Right kidney (tissue), 1 donor: ENCODE measurements around the gene UST.
"Not testable (repeated sequence)": the region's sequence is repeated elsewhere in the genome, so short reads cannot be mapped to it uniquely, and the experiment has no call there.

Experiments
- DNase-seq: peaks from one replicate; pipeline ENCODE4 v3.0.0-alpha.2; 2016

Gene UST

GRCh38 chr6:149090937-149091336 lies 344.1 kb downstream of the UST start:
- no peak for DNase-seq

DNA sequence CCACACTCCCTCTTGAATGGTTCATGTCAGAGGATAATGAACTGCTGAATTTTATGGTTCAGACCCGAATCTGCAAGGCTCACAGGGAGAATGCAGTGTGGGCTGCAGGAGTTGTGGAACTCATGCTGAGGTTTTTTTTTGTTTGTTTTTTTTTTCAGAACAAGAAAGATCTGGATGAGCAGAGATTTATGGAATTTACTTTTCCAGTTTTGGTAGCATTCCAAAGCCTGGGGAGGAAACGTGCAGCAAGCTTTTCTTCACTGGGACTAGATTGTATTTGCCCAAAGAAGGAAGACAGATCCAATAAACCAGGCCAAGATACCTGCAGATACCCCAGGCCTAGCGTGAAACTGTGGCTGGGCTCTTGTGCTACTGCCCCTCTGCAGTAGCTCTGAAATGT lies 346.8 kb downstream of the UST start:
- no peak for DNase-seq

DNA sequence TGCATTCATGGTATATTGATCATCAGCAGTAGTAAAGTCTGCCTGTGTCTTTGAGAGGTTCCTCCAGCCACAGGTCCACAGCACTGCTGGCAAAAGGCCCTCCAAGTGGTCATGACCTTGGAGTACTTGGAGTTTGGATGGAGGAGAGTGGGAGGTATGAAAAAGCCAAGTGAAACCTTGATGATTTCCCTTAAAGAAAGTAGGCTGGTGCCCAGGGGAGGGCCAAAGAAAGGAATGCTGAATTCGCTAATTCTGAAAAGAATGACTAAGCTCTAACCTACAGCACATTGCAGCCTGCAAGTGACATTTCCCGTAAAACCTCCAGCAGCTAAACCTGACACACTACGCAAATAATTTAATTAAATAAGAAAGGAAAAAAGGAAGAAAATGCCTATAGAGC lies 347.3 kb downstream of the UST start:
- no peak for DNase-seq

- DNase-seq = no peak
Measured at GRCh38 chr6:149094934-149095351, 348.1 kb downstream of the UST start.

DNA sequence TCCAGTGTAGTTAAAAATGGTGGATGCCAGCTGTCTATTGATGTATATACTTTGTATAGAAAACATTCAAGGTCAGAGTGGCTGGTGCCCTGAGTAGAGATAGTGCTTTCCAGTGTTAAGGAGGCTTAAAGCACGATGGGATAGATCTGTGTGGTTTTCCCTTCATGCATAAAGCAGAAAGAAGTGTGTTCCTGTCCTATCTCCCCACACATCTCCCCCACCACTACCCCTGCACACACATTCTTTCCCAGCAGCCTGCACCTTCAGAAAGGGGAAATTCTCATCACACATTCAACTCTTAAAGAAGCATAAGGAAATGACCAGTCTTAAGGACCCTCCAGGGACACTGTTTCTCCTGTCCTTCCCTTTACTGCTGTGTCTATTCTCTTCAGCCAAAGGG lies 349.0 kb downstream of the UST start:
- no peak for DNase-seq

- DNase-seq = no peak
Measured at GRCh38 chr6:149097794-149098193, 351.0 kb downstream of the UST start.

DNA sequence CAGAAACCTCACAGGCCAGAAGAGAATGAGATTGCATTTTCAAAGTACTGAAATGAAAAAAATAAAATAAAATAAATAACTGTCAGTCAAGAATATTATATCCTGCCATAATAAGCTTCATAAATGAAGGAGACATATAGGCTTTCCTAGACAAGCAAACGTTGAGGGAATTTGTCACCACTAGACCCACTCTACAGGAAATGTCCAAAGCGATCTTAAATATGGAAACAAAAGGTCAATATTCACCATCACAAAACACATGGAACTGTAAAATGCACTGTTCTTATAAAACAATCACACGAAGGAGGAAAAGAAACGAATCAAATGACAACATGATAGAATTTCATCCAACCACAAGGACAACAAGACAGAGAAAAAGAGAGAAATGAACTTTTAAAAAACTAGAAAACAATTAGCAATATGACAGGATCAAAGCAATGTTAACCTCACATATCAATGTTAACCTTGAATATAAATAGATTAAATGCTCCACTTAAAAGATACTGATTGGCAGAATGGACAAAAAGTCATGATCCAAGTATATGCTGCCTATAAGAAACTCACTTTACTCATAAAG lies 352.0 kb downstream of the UST start:
- DNase-seq = no peak

GRCh38 chr6:149102324-149102723 lies 355.5 kb downstream of the UST start:
- no peak for DNase-seq

DNA sequence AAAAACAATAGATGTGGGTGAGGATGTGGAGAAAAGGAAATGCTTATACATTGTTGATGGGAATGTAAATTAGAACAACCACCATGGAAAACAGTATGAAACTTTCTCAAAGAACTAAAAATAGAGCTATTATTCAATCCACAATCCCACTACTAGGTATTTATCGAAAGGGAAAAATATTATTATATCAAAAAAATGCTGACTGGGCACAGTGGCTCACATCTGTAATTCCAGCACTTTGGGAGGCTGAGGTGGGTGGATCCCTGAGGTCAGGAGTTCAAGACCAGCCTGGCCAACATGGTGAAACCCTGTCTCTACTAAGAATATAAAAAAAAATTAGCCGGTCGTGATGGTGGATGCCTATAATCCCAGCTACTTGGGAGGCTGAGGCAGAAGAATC lies 357.1 kb downstream of the UST start:
- not testable (repeated sequence) for DNase-seq

DNA sequence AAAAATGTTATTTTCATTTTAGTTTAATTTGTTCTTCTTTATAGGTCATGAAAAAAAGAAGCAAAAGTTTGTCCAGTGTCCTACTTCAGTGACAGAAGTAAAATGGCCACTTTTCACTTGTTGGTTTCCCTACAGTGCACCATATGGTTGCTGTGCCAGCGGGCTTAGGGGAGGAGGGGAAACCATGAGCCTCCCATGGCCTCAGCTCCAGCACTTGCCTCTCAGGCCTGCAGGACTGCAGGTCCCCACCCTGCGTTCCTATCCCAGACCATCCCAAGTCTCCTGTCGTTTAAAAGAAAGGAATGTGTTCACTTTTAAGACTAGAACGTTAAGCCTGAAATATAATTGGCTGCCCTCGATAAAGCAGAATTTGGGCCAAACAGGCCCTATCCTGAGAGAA lies 360.7 kb downstream of the UST start:
- no peak for DNase-seq

GRCh38 chr6:149108038-149108748 lies 361.4 kb downstream of the UST start:
- DNase-seq = no peak

- no peak for DNase-seq
Measured at GRCh38 chr6:149108749-149109100, 361.9 kb downstream of the UST start.

DNA sequence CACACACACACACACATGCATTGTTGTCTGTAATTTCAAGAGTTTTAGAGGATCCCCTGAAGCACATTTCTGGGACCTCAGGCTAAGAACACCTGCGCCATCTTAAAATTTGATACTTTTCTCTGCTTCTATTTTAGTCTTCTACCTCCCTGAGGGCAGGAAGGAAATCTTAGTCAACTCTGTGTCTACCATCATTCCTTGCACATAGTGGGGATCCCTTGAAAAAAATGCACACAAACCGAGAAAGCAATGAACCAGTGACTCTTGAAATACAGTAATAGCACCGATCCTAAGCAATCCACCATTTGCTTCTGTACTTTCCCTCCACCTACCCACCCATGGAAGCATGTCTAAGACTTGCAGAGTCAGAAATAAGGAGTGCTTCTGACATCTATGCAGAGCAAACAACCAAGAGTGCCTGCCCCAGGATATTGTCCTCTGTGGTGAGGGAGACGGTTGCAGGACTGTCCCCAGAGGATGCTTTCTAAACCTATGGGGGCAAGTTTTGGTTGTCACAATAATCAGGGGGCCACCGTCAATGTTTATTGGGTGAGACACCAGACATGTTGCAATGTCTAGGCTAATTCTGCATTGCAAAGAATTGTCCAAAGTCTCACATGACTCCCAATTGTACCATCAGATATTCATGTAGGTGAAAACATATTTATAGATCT lies 362.7 kb downstream of the UST start:
- no peak for DNase-seq

DNA sequence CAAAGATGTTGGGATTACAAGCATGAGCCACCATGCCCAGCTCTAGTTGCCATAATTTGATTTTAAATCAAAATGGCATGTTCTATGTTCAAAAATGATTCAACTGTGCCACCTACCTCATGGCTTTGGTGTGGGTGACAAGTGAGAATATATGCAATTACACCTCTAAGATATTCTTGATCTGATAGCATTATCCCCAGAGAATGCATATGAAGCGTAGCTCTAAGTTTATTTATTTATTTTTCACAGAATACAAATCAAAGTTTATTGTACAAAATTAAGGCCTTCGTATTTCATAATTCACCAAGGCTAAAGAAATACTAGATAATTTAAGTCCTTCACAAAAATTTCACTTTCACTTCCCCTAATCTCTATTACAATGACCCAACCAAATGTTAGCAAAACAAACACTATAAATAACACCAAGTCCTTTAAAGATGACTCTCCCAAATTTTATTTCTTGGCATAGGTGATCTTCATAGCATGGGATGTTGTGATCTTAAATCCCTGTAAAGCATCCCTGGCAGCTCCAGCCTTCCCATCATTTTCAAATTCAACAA lies 364.8 kb downstream of the UST start:
- no peak for DNase-seq

DNA sequence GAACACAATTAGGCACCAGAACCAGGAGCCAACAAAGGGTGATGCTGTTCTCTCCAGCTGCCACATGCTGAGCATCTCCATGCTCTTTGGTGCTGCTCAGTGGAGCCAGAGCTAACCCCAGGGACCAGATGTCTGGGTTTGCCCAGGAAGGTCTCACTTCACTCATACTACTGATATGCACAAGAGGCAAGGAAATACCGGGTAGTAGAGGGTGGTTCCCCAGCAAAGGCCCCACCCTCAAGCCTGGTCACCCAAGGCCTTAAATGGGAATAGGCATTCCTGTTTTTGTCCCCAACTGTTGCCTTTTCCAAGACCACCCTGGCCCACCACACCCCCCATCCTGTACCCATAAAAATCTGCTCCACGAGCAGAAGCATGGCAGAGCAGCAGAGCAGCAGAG lies 366.1 kb downstream of the UST start:
- no peak for DNase-seq

DNA sequence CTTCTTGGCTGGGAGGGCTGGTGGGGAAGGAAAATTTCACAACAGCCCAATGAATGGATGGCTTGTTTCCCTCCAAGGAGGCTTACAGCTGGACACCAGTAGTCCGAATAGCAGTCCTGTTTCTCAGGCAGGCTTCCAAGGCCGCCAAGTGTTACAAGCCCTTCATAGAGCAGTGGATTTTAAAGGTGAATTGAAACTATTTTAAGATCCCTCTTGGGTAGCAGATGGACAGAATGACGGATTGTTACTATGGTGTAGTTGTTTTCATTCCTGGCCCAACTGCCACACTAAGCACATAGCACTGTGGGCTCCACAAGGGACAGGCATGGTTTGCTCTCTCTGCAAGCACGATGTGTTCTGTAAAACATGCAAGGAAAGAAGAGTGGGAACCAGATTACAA lies 367.3 kb downstream of the UST start:
- no peak for DNase-seq

- no peak for DNase-seq
Measured at GRCh38 chr6:149118737-149119653, 372.2 kb downstream of the UST start.

GRCh38 chr6:149122850-149123821 lies 376.3 kb downstream of the UST start:
- DNase-seq = no peak

DNA sequence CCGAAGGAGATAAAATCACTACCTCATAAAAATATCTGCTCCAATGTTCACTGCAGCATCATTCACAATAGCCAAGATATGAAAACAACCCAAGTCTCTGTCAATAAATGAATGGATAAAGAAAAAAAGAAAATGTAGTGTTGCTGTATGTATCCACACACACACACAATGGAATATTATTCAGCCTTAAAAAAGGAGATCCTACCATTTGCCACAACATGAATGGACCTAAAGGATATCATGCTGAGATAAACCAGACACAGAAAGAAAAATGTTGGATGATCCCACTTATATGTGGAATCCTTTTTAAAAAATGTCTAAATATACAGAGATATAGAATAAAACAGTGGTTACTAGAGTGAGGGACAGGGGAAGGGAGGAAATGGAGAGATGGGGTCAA lies 378.5 kb downstream of the UST start:
- no peak for DNase-seq
